Measurements from ENCODE around the gene SV2C.
A peak's percentile ranks its signal among the peaks of the same experiment; 100 is the strongest.
"Not testable (repeated sequence)": the region's sequence is repeated elsewhere in the genome, so short reads cannot be mapped to it uniquely, and the experiment has no call there.

Gene SV2C

DNA sequence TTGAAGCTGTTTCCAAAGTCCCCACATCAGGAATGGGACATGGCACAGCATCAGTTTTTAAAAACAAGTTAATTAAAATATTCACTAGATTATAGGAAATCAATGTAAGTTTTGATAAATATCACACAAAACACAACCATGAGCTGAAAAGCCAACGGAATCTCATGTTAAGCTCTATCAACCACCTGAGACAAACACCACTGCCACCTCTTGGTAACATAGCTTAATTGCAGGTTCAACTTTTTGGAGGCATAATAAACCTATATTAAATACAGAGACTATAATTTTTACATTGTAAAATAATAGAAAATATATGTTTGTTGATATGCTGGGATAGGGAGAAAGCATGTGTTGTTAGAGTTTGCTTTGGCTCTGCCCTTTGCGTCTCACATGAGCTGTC, 126.1 kb downstream of the SV2C start:
- no peak for DNase-seq

GRCh38 chr5:76210946-76211345, 127.8 kb downstream of the SV2C start:
- no peak for DNase-seq

DNA sequence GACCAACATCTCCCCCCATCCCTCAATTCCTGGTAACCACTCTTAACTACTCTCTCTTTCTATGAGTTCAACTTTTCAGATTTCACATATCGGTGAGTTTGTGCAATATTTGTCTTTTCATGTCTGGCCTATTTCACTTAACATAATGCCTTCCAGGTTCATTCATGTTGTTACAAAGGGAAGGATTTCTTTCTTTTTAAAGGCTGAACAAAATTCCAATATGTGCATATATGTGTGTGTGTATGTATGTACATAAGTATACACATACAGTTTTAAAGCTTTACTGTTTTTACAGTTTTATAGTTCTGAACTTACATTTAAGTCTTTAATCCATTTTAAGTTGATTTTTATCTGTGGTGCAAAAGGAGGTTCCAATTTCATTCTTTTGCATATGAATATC, 130.7 kb downstream of the SV2C start:
- DNase-seq, result no peak

- no peak for DNase-seq
Measured at GRCh38 chr5:76216748-76217147, 133.6 kb downstream of the SV2C start.

DNA sequence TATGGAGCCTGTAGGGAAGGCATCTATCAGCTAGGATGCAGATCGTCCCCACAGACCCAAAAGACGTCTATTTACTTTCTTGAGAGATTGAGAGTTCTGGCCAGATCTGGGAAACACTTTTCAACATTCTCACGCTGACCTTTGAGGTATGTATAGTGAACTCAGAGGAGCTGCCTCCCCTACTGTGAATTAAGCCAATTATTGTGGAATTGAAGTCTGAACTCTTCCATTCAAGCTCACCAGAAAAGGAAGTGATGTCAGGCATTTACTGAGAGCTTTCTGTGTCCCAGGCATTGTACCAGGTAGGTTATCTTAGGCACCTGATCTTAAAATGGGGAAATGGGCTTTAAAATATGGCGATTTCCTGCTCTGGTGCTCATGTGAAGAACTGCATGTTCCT, 136.5 kb downstream of the SV2C start:
- DNase-seq, result no peak

- DNase-seq, result no peak
Measured at GRCh38 chr5:76221311-76221710, 138.1 kb downstream of the SV2C start.

GRCh38 chr5:76222318-76222717, 139.1 kb downstream of the SV2C start:
- no peak for DNase-seq

DNA sequence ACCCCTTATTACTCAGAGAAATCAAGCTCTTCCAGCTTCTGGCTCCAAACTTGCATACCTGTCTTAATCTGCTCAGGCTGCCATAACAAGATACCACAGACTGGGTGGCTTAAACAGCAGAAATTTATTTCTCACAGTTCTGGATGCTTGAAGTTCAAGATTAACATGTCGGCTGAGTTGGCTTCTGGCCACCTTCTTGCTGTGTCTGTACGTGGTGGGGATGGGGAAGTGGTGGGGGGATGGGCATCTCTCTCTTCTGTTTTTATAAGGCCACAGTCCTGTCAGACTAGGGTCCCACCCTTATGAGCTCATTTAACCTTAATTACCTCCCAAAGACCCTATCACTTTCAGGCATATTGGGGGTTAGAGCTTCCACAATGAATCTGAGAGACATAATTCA, 140.5 kb downstream of the SV2C start:
- DNase-seq, result no peak

GRCh38 chr5:76224898-76225297, 141.7 kb downstream of the SV2C start:
- DNase-seq, result no peak

DNA sequence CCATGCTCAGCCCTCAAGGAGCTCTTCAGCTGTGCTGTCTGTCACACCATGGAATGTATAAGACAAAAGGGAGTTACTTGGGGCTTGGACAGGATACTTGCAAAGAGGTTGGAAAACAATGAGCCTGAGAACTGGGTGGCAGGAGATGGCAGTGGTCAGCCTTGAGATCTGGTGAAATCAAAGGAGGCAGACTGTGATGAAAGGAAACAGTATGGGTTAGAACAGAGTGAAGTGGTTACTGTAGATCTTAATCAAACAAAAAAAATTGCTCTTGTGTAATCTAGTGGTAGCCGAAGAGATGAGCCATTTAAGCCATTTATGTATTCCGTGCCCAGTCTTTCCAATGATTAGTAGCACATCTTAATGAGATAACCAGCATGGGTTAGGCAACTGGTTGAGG, 142.2 kb downstream of the SV2C start:
- no peak for DNase-seq

DNA sequence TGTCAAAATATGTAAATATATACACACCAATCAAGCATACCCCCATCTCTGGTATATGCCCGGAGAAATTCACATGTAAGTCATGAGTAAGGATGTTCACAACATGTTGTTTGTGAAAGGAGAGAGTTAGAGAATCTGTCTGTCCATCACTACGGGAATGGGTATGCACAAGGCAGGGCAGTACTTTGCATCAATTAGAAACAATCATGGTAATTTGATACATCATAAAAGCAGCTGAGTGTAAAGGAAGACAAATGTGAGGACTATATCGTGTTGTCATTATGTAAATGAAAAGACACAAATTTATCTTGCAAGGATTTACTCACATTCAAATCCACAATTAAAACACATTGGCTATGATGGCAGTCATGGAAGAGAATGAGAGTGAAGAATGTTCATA, 146.7 kb downstream of the SV2C start:
- no peak for DNase-seq

DNA sequence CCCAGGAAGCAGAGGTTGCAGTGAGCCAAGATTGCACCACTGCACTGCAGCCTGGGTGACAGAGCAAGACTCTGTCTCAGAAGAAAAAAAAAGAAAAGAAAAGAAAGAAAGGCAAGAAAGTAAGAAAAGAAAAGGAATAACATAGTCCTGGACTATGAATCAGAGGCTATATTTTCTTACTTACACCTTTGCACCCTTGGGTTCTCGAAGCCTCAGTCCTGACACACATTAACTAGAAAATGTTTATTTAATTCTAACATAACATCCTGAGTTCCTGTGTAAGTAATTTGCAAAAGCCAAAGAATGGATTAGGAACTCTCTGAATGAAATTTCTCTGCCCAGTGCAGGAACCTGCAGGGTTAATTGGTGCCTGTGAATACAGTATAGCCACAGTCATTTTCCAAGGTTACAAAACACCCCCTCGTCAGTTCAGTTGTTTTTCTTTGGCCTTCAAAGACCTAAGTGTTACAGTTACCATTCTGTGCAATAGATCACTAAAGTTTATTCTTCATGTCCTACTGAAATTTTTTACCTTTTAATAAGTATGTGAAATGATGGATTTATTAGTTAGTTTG, 147.6 kb downstream of the SV2C start:
- DNase-seq, result no peak

DNA sequence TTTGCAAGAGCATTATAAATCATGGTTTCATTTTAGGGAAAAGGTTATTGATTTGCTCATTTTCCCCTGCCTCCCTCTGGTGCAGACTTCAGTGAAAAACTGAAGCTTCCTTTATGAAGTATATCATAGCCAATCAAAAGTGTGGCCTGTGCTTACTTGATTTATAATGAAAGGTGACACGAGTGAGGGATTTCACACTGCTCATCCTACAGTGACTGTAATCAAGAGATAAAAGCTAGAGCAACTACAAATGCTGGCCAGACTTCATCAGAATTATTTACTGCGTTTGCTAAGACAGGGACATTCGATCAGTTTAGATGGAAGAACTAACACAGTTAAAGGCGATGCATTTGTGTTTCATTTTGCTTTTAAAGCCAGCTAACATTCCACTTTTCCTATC, 151.5 kb downstream of the SV2C start:
- no peak for DNase-seq

- no peak for DNase-seq
Measured at GRCh38 chr5:76236684-76237083, 153.5 kb downstream of the SV2C start.

DNA sequence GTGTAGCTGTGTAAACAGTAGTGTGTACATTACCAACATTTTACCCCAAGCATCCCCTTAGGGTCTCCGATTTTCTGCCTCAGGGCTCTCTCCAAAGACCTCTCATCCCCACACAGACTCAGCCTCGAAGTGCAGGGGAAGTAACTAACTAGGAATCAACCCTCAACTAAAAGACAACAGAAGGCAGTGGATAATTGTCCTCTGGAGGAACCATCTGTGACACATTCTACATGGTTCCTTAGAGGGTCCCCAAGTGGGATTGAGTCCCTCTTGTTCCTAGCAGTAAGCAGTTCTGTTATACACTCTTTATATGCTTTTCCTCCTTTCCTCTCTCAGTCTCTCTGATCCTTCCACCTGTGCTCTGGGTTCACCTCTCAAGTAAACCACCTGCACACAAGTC, 157.2 kb downstream of the SV2C start:
- DNase-seq, result no peak

GRCh38 chr5:76242155-76242554, 159.0 kb downstream of the SV2C start:
- DNase-seq, result not testable (repeated sequence)

DNA sequence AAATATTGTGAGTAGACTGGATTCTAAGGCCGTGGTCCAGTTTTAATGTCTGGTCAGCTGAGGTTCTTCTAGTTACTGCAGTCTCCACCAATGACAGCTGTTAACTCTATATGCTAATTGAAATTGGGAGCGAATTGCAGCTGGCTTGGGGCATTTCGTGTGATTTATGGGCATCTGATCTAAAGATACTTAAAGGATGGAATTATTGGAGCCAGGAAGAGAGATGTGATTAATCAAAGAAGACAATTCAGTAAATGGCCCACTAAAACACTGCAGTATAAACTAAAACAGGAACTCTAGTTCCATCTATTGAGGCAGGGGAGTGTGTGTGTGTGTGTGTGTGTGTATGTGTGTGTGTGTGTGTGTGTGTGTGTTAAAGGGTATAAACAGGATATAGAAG, 162.4 kb downstream of the SV2C start:
- no peak for DNase-seq

GRCh38 chr5:76249621-76250020, 166.4 kb downstream of the SV2C start:
- no peak for DNase-seq

- no peak for DNase-seq
Measured at GRCh38 chr5:76250463-76250862, 167.3 kb downstream of the SV2C start.

DNA sequence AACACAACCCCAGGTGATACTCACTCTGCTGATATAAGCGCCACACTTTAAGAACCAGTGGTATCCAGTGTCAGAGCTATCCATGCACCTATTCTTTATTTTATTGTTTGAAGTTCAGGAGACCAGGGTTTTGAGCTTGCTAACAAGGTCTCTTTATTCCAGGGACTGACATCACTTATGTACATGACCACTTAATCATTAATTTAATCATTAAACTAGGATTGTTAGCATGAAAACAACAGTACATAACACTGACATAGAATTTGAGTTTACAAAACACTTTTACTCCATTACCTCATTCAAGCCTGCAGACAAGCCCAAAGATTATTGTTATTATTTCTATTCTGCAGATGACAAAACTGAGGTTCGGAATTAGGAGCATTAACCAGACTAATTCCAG, 168.5 kb downstream of the SV2C start:
- DNase-seq, result no peak

DNA sequence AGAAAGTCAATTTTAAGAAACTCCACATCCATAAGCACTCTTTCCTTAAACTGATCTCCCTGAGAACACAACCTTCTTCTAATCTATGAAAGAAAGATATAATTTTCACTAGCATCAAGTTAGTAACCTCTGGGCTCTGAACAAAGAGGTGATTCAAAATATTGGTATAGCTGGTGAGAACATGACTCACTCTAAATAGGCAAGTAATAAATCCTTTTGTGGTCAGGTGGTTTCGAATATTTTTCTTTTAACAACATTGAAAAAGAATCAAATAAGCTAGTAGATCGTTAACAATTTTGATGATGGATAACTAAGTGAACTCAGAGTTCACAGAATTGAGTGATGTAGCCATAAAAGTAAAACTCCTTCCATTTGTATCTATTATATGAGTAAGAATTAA, 169.3 kb downstream of the SV2C start:
- no peak for DNase-seq

GRCh38 chr5:76256116-76256889, 173.1 kb downstream of the SV2C start:
- peak; percentile 77 for DNase-seq

GRCh38 chr5:76257225-76257833, 174.1 kb downstream of the SV2C start:
- no peak for DNase-seq

DNA sequence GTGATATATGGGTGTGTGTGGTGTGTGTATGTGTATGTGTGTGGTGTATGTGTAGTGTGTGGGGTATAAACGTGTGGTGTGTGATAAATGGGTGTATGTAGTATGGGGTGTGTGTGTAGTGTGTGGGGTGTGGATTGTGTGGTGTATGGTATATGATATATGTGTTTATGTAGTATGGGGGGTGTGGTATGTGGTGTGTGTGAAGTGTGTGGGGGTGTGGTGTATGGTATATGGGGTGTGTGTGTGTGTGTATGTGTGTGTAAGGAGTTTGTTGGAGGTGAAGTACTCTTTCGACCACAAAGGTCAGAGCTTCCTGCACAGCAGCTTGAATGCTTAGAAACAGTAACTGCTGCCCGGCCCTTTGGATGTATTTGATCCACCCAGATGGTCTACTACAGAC, 174.7 kb downstream of the SV2C start:
- no peak for DNase-seq

DNA sequence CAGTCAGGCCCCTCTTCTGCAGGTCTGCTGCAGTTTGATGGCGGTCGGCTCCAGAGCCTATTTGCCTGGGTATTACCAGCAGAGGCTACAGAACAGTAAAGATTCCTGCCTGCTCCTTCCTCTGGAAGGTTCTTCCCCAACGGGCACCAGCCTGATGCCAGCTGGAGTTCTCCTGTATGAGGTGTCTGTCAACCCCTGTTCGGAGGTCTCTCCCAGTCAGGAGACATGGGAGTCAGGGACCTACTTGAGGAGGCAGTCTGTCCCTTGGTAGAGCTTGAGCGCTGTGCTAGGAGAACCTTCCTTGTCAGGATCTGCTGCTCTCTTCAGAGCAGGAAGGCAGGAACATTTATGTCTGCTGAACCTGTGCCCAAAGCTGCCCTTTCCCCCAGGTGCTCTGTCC, 181.5 kb downstream of the SV2C start:
- DNase-seq, result no peak
